Muscle of back (tissue), 11 donors: ENCODE measurements around the gene SLIT3. TPM values are rescaled to one million over a fixed set of nuclear protein-coding genes. Genes with fewer than 3 reads are reported as not detected.
A peak's percentile ranks its signal among the peaks of the same experiment; 100 is the strongest.

ENCODE experiments used
- DNase-seq, 3 donors: peaks; one replicate each; pipeline versions ENCODE4 v3.0.0 to v3.0.0-alpha.2; 2013
- polyA plus RNA-seq, 10 donors: library from polyadenylated mRNA; unstranded; fragments of 120-200 nt; gene quantifications; one replicate each; pipeline ENCODE4 v1.2.1, GENCODE V29; 2013; ENCODE audit not compliant: insufficient read length in 10 of 10

The SLIT3 gene
- polyA plus RNA-seq, 10 donors: 6.6 to 47.9 (median 10.4) TPM

DNA sequence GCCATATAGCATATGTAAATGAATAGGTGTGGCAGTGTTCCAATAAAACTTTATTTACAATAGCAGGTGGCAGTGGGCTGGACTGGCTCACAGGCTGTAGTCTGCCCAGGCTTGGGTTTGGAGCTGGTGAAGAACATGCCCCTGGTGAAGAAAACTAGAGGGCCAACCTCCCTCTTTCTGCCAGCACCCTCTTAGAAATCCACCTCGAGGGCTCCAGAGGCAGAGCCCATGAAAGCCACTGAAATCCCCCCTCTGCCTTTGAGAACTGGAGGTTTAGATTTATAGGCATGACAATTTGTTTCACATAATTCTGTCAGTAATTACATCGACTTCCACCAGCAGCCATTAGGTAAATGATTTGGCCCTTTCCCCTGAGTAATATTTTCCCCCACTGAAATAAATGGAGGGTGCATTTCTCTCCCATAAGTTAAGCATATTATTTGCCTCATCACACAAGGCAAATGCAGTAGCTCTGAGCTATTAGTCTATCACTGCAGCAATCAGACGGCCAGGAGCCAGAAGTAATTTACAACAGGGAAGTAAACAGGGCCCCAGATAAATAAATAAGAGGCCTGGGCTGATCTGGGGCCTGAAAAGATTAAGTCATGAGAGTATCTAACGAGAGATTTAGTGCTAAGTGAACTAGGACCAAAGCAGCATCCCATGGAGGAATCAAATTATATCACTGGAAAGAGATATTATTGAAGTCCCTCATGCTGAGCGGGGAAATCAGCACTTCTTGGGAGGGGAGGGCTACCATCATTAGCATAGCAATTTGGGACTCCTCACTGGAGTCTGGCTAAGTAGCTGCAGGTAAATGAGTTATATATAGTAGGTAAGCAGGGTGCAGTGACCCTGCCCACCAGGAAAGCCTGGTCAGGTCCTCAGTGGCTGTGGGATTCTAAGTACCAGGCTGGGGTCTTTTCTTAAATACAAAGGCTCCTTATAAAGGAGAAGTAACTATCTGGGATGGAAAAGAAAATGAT, 123.9 kb downstream of the SLIT3 start:
- DNase-seq: no peak

- DNase-seq: no peak
These were observed 125.2 kb downstream of the SLIT3 start for GRCh38 chr5:169175733-169176132.

GRCh38 chr5:169174923-169175322, 126.0 kb downstream of the SLIT3 start:
- DNase-seq: no peak

- no peak for DNase-seq
These were observed 127.6 kb downstream of the SLIT3 start for GRCh38 chr5:169173372-169173771.

DNA sequence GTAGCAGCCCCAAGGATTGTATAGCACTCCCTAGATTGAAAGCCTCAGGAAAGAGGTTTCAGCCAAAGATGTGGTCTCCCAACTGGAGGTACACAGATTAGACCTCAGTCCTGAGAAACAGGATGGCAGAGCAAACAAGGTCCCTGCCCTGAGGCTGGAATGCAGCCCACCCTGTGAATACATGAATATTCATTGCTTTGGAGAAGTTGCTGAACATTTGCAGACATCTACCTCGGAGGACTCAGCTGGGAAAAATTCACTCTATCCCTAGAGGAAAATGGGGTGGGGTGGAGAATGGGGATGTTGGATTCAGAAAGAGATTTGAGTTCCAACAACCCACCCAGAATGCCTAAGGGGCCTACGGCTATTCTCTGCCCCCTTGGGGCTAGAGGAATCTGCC, 129.4 kb downstream of the SLIT3 start:
- no peak for DNase-seq

DNA sequence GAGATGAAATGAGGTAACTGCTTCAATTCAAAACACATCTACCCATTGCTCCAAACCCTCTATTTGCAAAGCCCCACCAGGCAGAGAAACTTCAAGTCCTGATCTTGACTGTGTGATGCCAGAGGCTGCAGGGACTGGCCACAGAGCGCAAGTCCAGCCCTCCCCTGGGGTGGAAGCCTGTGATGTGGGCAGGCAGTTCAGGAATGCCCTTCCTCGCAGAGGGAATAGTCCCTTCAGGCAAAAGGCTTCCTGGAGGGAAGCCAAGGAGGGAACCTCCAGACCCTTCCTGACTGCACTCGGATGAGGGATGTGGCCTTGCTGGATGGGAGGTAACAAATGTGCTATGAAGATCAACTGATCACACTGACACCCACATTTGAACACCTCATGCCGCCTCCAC, 131.2 kb downstream of the SLIT3 start:
- no peak for DNase-seq

- no peak for DNase-seq
These were observed 132.7 kb downstream of the SLIT3 start for GRCh38 chr5:169168280-169168679.

DNA sequence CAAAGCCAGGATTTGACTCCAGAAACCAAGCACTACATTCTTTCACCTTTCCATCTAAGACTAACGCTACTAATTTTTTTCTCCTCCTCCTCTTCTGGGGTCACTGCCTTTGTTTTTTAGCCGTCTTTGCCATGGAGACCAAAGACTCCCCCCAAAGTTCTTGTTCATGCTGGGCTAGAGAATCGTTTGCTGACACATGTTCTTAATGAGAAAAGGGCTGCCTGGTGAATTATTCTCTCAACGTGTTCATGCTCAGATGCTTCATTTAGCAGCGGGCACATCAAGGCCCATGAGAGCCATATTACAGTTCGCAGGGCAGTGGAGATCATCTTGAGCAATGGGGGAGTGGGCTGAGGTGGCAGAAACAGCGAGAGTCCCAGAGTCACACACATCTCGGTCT, 134.9 kb downstream of the SLIT3 start:
- DNase-seq: no peak

DNA sequence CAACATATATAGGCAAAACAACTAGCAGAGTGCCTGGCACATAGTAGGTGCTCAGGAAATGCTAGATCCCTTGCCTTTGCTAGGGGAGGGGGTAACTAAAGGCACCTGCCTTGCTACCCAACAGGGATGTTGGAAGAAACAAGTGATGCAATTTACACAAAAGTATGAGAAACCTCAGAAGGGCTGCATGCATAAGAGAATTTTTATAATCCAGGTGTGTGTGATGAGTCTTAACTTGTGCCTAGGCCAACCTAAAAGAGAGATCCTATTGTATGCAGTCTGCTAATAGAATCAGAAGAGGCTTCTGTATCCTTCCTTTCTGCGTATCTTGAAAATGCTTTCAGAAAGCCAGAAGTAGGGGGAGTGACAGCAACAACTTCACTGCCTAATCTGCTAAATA, 135.9 kb downstream of the SLIT3 start:
- DNase-seq: no peak

- no peak for DNase-seq
These were observed 136.4 kb downstream of the SLIT3 start for GRCh38 chr5:169164481-169164925.

DNA sequence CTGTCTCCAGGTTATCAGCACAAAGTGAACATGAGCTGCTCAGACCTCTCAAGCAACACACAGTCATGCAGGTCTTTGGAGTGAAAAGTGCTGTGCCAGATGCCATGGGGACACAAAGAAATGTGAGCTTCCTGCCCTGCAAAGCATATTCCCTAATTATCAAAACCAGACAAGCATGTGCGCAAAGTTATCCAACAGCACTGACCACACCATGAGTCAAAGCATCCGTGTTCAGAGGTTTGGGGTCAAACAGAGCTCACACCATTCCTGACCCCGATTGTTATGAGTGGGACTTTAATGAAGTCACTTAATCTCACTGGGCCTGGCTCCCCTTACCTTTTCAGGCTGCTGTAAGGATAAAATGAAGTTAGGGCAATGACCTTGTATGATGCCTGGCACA, 138.5 kb downstream of the SLIT3 start:
- DNase-seq: no peak

DNA sequence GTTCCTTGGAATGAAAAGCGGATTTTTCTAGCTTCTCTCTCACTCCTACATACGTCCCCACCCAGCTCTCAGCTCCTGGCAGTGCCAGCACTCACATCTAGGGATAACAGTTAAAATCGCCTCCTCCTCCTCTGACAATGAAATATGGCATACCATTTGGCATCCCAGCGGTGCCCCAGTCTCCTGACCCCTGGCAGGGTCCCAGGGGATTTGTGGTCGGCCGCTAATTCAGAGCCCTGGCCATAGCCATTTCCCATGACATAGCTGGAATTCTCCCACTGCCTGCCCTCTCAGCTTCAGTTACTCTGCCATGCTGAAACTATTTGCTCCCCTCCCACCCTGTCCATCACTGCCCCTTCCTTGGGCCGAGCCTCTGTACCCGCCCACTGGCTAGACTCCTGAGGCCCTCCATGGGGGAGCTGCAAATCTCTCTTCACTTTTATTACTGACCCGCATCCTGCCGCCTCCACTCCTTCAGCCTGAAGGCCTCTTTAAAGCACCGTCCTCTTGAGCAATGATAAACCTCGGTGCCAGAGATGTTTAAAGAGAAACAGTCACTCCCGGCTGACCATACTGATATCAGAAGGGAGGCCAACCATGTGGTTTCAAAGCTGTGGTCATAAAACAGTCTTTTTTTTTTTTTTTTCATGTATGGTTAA, 139.8 kb downstream of the SLIT3 start:
- peak; percentile 48 to 69 (median 57) for DNase-seq

- peak in 1 of 3 donors; percentile 35 for DNase-seq
These were observed 140.5 kb downstream of the SLIT3 start for GRCh38 chr5:169160405-169160901.

DNA sequence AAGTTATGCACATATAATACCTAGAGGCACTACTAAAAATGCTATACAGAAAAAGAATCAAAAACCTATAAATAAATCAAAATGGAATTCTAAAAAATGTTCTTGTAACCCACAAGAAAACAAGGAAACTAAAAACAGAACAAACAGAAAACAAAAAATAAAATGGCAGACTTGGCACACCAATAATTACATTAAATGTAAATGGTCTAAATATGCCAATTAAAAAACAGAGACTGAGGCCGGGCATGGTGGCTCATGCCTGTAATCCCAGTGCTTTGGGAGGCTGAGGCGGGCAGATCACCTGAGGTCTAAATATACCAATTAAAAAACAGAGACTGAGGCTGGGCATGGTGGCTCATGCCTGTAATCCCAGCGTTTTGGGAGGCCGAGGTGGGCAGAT, 142.2 kb downstream of the SLIT3 start:
- DNase-seq: no peak

GRCh38 chr5:169157064-169157463, 143.9 kb downstream of the SLIT3 start:
- no peak for DNase-seq

GRCh38 chr5:169154679-169155078, 146.3 kb downstream of the SLIT3 start:
- DNase-seq: no peak

GRCh38 chr5:169153405-169153804, 147.5 kb downstream of the SLIT3 start:
- peak in 1 of 3 donors; percentile 64 for DNase-seq

DNA sequence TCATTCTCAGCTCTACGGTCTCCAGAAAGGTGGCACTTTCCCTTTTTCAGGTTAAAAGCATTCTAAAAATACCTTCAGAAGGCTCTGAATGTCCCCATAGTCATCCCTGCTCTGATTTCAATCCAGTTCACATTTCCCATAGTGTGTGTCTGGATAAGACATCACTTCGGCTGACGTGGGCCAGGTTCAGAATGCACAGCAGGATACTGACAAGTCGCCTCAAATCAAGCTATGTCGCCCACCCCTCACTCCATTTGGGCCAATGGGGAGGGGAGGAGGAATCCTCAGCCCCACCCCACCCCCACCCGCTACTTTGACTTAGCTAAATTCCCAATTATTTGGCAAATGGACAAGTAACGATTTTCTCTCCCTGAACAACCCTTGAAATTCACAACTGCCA, 148.0 kb downstream of the SLIT3 start:
- DNase-seq: no peak

DNA sequence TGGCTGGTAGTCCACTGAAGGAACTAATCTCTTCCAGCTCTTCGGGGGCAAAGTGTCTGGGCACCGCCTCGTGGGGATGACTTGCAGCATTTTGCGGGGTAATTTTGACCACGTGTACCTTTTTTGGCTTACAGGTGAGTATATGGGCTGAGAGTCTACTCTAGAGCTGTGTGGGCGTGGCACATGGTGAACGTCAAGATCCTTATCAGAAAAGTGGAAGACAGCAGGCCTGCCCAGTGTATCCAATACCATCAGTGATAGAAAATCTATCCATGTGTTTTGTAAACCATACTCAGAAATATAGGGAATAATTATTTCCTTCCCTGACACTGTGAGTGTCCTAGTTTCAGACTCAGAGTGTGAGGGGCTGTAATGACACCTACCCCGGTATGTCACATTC, 148.5 kb downstream of the SLIT3 start:
- DNase-seq: no peak

DNA sequence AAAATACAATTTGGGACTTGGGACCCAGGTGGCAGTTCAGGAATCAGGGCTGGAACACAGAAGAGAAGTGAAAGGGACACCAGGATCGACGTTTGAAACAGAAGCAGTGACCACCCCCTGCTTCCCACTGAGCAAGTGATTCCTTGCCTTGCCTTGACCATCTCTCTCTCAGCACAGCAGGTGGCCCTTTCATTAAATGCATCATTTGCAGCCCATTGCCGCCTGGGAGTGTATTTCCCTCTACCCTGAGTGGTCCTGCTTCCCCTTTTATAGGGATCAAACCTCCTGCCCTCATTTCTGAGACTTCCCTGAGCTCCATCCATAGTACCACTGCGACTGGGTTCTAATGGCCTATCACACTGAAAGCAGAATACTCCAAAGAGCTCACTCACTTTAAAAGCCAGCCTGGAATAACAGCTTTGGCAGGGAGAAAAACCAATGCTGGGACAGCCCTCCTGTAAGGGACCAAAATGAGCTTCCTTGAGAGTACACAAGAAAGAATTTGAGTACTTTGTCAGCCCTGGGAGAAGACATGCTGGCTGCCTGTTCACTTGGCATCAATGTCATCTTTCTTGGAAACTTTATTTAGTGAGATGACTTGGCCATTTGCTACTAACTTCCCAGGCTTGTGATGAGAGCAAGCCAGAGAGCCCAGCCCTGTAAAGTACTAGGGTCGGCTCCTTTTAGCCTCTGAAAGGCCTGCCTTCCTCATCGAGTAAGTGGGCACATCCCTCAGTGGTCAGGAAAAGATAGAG, 149.7 kb downstream of the SLIT3 start:
- DNase-seq: peak in 1 of 3 donors; percentile 48

DNA sequence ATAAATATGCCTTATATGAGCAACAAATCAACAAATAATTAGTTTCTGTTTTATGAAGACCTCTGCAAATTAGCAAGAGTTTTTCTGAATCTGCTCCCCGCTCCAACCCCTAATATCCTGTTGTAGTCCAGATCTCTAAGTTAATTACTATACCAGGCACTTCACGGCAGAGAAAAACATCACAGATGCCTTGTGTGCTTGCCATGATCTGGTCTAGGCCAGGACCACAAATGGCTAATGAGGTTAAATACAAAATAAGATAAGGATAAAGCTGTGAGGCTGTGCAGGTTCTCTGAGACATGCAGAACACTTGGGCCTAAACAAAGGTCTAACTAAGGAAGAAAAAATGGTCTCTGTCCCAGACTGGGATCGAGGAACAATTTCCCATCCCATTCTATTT, 150.8 kb downstream of the SLIT3 start:
- no peak for DNase-seq

GRCh38 chr5:169149317-169149716, 151.6 kb downstream of the SLIT3 start:
- DNase-seq: no peak
